Subcutaneous adipose tissue (tissue), 4 donors: ENCODE results near the gene HRK. TPM values are rescaled to one million over a fixed set of nuclear protein-coding genes. Genes with fewer than 3 reads are reported as not detected.

ENCODE experiments used
- total RNA-seq, 4 donors: library from RNA; depleted of rRNA; stranded (reverse); fragments of >200 nt; gene quantifications; one replicate each; pipeline ENCODE4 v1.1.0, GENCODE V29; 2016
- TF ChIP-seq, protein P1 (sequence below): fragments of 450-650 bp; IDR thresholded peaks from one replicate; pipeline ENCODE4 v1.5.1; 2016; ENCODE audit warnings: low read depth, mild to moderate bottlenecking, control low read depth, antibody characterized with exemption, moderate library complexity

The HRK gene
- total RNA-seq, 4 donors from 2014 or later = 0.17 to 0.22 TPM; not detected in 2

DNA sequence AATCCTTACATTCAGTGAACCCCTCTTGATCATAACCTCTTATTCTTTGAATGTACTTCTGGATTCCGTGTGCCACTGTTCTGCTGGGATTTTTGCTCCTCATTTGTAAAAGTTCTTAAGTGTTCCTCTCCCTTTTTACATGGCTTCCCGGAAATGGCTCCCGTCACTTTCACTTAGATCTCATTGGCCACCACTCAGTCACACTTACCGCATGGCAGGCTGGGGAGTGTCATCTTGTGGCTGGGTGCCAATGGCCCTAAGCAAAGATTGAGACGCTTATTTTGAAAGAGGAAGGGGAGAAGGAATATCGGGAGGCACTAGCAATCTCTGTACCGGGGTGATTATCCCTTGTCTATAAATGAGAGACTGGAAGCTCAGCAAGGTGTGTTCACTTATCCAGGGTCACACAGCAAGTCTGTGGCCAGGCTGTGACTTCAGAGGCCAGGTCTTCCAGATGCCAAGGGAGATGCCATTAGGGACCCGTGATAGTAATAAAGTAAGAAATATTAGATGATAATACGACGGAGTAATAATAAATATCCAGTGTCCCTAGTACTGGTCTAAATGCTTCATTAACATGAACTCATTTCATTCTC lies 74.3 kb downstream of the HRK start:
- TF ChIP-seq, protein P1, sequence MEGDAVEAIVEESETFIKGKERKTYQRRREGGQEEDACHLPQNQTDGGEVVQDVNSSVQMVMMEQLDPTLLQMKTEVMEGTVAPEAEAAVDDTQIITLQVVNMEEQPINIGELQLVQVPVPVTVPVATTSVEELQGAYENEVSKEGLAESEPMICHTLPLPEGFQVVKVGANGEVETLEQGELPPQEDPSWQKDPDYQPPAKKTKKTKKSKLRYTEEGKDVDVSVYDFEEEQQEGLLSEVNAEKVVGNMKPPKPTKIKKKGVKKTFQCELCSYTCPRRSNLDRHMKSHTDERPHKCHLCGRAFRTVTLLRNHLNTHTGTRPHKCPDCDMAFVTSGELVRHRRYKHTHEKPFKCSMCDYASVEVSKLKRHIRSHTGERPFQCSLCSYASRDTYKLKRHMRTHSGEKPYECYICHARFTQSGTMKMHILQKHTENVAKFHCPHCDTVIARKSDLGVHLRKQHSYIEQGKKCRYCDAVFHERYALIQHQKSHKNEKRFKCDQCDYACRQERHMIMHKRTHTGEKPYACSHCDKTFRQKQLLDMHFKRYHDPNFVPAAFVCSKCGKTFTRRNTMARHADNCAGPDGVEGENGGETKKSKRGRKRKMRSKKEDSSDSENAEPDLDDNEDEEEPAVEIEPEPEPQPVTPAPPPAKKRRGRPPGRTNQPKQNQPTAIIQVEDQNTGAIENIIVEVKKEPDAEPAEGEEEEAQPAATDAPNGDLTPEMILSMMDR = no peak

Other genes starting within 250 kb of the HRK start
- gene SPRING1, start 143.4 kb downstream of the HRK start, total RNA-seq = 10 to 100 TPM in 3 of 4 donors, 1 to 10 TPM in 1; 9.6 to 38.1 (median 16.8) TPM
- gene RNFT2, start 143.1 kb downstream of the HRK start, total RNA-seq = 1 to 10 TPM in 3 of 4 donors, under 1 TPM in 1; 0.49 to 2.6 (median 1.2) TPM
- 10 to 100 TPM in 2 of 4 donors, 1 to 10 TPM in 2; 8.5 to 14.3 (median 10.6) TPM for gene FBXW8, start 29.5 kb upstream of the HRK start, total RNA-seq
- gene TESC, start 218.0 kb upstream of the HRK start, total RNA-seq = 10 to 100 TPM in 1 of 4 donors, 1 to 10 TPM in 3; 2.2 to 17.9 (median 4.0) TPM